Activated T-cell treated with anti-CD3 and anti-CD28 coated beads, Interleukin-2, amount 50 U/mL, for 24 hours (primary cell): ENCODE measurements around the gene ENKD1.

Source experiments
- DNase-seq: peaks from one replicate; pipeline ENCODE4 v3.0.0-alpha.2; 2020
- H3K27ac Mint-ChIP-seq: 2 replicates; pipeline ENCODE4 v1.8.0; 2020; ENCODE audit warnings: mild to moderate bottlenecking, mixed read lengths
- H3K27me3 Mint-ChIP-seq: 2 replicates; pipeline ENCODE4 v1.8.0; 2020; ENCODE audit warnings: mixed read lengths
- H3K36me3 Mint-ChIP-seq: 2 replicates; pipeline ENCODE4 v1.8.0; 2020; ENCODE audit warnings: low read depth, mixed read lengths
- H3K4me1 Mint-ChIP-seq: 2 replicates; pipeline ENCODE4 v1.8.0; 2020; ENCODE audit warnings: low read depth, mixed read lengths
- H3K4me3 Mint-ChIP-seq: 2 replicates; pipeline ENCODE4 v1.8.0; 2020; ENCODE audit warnings: mild to moderate bottlenecking, moderate library complexity, mixed read lengths
- H3K9me3 Mint-ChIP-seq: 2 replicates; pipeline ENCODE4 v1.8.0; 2020; ENCODE audit warnings: mixed read lengths

Gene ENKD1

GRCh38 chr16:67673712-67674580 is 7.4 kb upstream of the ENKD1 start:
- no peak for DNase-seq
- H3K4me1 Mint-ChIP-seq = peaks cover under 1% of the 10 kb centered on the region
- H3K4me3 Mint-ChIP-seq = no peak overlapping the region
- H3K36me3 Mint-ChIP-seq = peaks cover 21% of the 10 kb centered on the region
- H3K27me3 Mint-ChIP-seq = no peaks in the 10 kb centered on the region
- no peaks in the 10 kb centered on the region for H3K9me3 Mint-ChIP-seq
- H3K27ac Mint-ChIP-seq = peak overlapping the region; percentile 71

DNA sequence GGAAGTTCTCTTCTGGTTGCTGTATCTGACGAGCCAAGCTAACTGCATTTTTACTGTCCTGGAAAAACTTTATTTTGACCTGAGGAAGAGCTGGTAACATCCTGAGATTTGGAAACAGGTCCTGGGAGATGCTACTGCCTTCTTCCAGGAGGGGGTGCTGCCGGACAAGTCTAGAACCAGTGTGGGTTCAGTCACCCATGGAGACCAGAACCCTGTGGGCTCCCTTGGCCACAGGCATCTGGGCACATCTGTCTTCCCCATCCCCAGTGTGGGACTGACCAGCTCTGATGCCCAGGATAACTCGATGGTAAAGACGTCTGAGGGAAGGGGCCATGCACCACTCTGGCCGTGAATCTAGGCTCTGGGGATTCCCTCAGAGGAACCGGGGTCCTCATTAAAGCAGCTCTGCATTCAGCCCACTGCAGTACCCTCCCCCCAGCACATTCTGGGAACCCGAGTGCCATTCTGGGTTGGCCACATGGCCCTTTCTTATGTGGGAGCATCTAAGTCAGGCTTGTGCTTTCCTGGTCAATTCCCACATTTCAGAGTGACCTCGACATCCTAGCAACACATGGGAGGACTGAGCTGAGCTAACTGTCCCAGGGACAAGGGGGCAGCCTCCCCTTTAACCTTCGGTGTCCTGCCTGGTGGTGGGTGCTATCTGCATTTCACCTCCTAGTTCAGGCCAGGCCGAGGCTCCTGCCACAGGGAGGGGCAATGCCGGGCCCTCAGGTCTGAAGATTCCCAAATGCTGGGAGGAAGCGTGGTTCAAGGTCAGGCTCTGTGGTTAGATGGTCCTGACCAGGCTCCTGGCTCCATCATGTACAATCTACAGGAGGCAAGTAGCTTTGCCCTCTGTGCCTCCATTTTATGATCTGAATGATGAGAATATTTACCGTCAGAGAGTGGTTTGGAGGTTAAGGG is 6.5 kb upstream of the ENKD1 start:
- peak; percentile 56 for DNase-seq
- Mint-ChIP-seq H3K27ac (no peak overlapping the region), H3K36me3 (peaks cover 21% of the 10 kb centered on the region), H3K9me3 (no peaks in the 10 kb centered on the region), H3K4me1 (peaks cover 2% of the 10 kb centered on the region), H3K4me3 (no peak overlapping the region), H3K27me3 (no peaks in the 10 kb centered on the region)

DNA sequence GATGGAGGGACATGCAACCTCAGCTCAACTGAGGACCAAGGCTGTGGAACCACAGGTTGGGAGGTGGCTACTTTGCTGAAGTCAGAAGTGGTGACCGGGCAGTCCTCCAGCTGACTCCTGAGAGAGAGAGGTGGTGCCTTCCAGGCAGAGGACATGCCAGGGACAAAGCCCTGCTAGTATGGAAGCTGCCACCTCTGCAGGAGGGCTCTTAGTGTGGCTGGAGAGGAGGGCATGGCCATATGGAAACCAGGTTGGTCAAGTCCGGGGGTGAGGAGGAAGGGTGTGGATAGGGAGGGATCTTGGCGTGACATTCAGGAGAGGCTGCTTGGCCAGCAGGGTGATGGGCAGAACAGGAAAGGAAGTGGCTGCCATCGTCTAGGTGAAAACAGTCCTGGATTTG is 5.8 kb upstream of the ENKD1 start:
- Mint-ChIP-seq H3K27ac (no peak overlapping the region), H3K36me3 (peaks cover 15% of the 10 kb centered on the region), H3K27me3 (no peaks in the 10 kb centered on the region), H3K4me1 (peaks cover 9% of the 10 kb centered on the region), H3K4me3 (no peak overlapping the region), H3K9me3 (no peaks in the 10 kb centered on the region)
- no peak for DNase-seq

DNA sequence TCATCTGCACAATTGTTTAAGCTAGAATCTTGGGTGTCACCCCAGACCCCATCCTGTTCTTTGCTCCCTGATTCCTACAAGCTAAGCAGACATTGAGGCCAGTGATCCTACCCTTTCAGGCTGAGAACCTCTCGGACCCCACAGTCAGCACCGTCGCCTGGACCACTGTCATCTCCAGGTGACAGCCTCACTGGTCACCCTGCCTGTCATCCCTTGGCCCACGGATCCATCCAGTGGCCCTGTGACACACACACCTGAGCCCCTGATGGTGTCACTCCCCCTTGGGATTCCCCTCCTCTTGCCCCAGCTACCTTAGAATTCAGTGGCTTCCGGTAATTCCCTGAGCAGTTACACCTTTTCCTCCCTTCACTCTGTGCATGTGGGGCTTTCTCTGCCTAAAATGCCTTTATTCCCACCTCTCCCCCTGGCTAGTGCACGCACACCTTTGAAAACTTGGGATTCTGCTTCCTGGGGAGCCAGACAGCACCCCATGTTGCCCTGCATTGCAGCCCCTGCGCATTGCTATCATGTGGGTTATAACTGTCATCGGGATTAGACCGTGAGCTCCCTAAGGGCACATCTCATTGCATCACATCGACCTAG is 3.0 kb upstream of the ENKD1 start:
- no peaks in the 10 kb centered on the region for H3K9me3 Mint-ChIP-seq
- no peak for DNase-seq
- no peak overlapping the region for H3K4me3 Mint-ChIP-seq
- H3K27me3 Mint-ChIP-seq = no peaks in the 10 kb centered on the region
- H3K27ac Mint-ChIP-seq = no peak overlapping the region
- H3K4me1 Mint-ChIP-seq = peaks cover 20% of the 10 kb centered on the region
- H3K36me3 Mint-ChIP-seq = peaks cover 5% of the 10 kb centered on the region

GRCh38 chr16:67668495-67669157 is 2.1 kb upstream of the ENKD1 start:
- H3K27ac Mint-ChIP-seq = peak overlapping the region; percentile 36
- H3K4me1 Mint-ChIP-seq = peaks cover 20% of the 10 kb centered on the region
- H3K4me3 Mint-ChIP-seq = no peak overlapping the region
- no peak for DNase-seq
- no peaks in the 10 kb centered on the region for H3K9me3 Mint-ChIP-seq
- H3K27me3 Mint-ChIP-seq = no peaks in the 10 kb centered on the region
- peaks cover 8% of the 10 kb centered on the region for H3K36me3 Mint-ChIP-seq

GRCh38 chr16:67667817-67668494 is 1.4 kb upstream of the ENKD1 start:
- H3K27me3 Mint-ChIP-seq = no peaks in the 10 kb centered on the region
- H3K36me3 Mint-ChIP-seq = peaks cover 10% of the 10 kb centered on the region
- no peak overlapping the region for H3K4me3 Mint-ChIP-seq
- H3K9me3 Mint-ChIP-seq = no peaks in the 10 kb centered on the region
- H3K4me1 Mint-ChIP-seq = peaks cover 20% of the 10 kb centered on the region
- H3K27ac Mint-ChIP-seq = no peak overlapping the region
- DNase-seq = peak; percentile 83

GRCh38 chr16:67667453-67667816 is 885 bp upstream of the ENKD1 start:
- Mint-ChIP-seq H3K27me3 (no peaks in the 10 kb centered on the region), H3K9me3 (no peaks in the 10 kb centered on the region), H3K4me3 (peak overlapping the region; percentile 82), H3K27ac (peak overlapping the region; percentile 84), H3K36me3 (peaks cover 11% of the 10 kb centered on the region), H3K4me1 (peaks cover 20% of the 10 kb centered on the region)
- DNase-seq = no peak

DNA sequence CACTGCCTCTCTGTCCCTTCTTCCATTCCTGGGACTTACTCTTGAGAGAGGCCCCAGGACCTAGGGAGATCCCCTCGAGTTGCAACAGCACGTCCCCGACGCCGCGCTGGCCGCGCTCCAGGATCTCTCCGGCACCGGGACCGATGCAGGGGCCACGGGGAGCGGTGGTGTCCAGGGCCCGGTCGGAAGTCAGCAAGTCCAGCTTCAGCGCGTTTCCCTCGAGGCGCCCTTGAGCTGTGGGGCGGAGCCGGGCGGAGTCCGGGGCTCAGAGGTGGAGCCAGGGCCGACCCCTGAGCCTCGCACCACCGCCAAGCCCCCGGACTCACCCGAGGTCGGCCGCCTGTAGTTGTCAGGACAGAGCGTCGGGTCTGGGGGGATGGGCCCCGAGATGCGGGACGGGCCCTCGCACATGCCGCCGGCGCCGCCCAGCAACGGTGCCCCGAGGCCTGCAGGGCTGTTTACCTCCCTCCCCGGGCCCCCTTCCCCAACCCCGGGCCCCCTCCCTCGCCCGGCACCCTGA is 458 bp downstream of the ENKD1 start:
- Mint-ChIP-seq H3K9me3 (no peaks in the 10 kb centered on the region), H3K36me3 (peaks cover 20% of the 10 kb centered on the region), H3K4me1 (peaks cover 30% of the 10 kb centered on the region), H3K27ac (peak overlapping the region; percentile 71), H3K27me3 (no peaks in the 10 kb centered on the region), H3K4me3 (peak overlapping the region; percentile 79)
- DNase-seq = no peak

- peak overlapping the region; percentile 79 for H3K4me3 Mint-ChIP-seq
- no peaks in the 10 kb centered on the region for H3K27me3 Mint-ChIP-seq
- peak overlapping the region; percentile 71 for H3K27ac Mint-ChIP-seq
- peaks cover 21% of the 10 kb centered on the region for H3K36me3 Mint-ChIP-seq
- DNase-seq = no peak
- H3K9me3 Mint-ChIP-seq = no peaks in the 10 kb centered on the region
- peaks cover 32% of the 10 kb centered on the region for H3K4me1 Mint-ChIP-seq
These were observed 952 bp downstream of the ENKD1 start for GRCh38 chr16:67665598-67665997.

GRCh38 chr16:67664871-67665270 is 1.7 kb downstream of the ENKD1 start:
- H3K9me3 Mint-ChIP-seq = no peaks in the 10 kb centered on the region
- no peak overlapping the region for H3K4me3 Mint-ChIP-seq
- DNase-seq = no peak
- H3K27ac Mint-ChIP-seq = no peak overlapping the region
- H3K4me1 Mint-ChIP-seq = peaks cover 32% of the 10 kb centered on the region
- no peaks in the 10 kb centered on the region for H3K27me3 Mint-ChIP-seq
- H3K36me3 Mint-ChIP-seq = peaks cover 25% of the 10 kb centered on the region

DNA sequence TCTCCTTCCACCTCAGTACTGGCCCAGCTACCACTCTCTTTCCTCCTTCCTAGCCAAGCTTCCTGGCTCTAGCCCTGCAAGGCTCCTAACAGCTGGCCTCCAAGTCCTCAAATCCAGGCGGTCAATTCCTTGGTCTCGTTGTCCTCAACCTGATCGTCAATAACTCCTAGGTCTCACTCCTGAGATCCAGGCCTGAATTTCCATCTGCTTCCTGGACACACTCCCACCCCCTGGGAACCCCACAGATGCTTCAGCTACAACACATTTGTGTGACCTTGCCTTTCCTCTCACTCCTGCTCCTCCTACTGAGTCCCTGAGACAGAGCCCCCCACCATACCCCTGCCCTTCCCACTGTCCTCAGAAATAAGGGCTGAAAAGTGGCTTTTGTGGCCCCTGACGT is 2.3 kb downstream of the ENKD1 start:
- no peak overlapping the region for H3K27ac Mint-ChIP-seq
- peaks cover 31% of the 10 kb centered on the region for H3K36me3 Mint-ChIP-seq
- no peaks in the 10 kb centered on the region for H3K27me3 Mint-ChIP-seq
- H3K4me3 Mint-ChIP-seq = no peak overlapping the region
- no peak for DNase-seq
- H3K9me3 Mint-ChIP-seq = no peaks in the 10 kb centered on the region
- H3K4me1 Mint-ChIP-seq = peaks cover 32% of the 10 kb centered on the region

DNA sequence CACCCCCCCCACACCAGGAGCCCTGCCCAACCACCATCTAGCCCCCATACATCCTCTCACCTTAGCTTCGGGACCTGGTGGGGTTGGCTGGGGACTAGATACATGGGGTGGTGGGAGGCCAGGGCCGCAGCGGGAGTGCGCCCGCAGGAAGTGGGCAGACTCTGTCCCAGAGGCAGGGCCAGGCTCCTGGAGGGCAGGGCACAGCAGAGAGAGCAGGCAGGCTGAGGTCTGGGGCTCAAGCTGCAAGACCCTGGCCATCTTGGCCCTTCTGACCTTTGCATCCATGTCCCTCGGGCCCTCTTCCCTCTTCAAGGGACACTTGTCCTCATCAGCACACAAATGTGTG is 2.7 kb downstream of the ENKD1 start:
- Mint-ChIP-seq H3K27me3 (no peaks in the 10 kb centered on the region), H3K36me3 (peaks cover 35% of the 10 kb centered on the region), H3K27ac (no peak overlapping the region), H3K9me3 (no peaks in the 10 kb centered on the region), H3K4me1 (peaks cover 35% of the 10 kb centered on the region), H3K4me3 (no peak overlapping the region)
- DNase-seq = no peak

GRCh38 chr16:67663151-67663876 is 3.2 kb downstream of the ENKD1 start:
- Mint-ChIP-seq H3K36me3 (peaks cover 40% of the 10 kb centered on the region), H3K27me3 (no peaks in the 10 kb centered on the region), H3K9me3 (no peaks in the 10 kb centered on the region), H3K4me1 (peaks cover 40% of the 10 kb centered on the region), H3K4me3 (no peak overlapping the region), H3K27ac (no peak overlapping the region)
- no peak for DNase-seq
